ENCODE measurements around the gene DPP10.

DNA sequence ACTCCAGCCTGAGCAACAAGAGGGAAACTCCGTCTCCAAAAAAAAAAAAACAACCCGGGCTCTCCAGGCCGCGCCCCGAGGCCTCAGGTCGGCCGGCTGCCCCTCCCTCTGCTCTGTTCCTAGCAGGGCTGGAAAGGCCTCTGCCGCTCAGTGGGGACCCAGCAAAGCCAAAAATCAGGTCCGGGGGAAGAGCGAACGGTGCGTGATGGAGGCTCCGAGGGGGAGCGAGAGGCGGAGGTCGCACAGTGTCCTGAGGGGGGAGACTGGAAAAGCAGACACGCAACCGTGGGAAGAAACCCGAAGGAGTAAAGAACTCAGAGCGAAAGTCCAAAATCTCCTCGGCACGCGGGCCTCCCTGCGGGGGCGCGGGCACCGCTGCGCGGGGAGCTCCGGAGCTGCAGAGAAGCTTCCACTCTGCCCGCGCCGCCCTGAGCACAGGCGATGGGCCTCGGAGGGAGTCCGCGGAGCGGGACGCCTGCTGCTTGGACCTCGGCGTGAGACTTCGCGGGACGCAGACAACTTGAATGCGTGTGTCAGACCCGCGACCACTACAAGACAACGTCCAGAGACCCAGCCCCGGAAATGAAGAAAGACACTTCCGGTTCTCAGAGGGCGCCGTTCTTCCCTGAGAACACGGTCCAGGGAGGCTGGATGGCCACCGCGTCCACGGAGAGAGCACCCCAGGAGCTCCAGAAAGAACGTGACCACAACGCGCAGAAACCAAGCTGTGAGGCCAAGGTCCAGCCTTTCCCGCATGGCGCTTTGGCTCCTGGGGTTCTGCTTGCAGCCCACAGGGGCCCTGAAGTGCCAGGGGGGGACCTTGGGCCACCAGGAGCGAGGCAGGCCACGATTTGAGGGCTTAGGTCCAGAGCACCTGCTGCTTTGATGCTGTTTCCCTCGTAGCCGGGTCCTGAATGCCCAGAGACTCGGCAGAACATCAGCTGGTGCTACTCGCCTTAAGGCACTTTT is 219.8 kb downstream of the DPP10 start:
- TF ChIP-seq CTCF (conservative IDR thresholded peaks at IDR 0.05; ENCODE audit: low read length): no peak
- TF ChIP-seq EZH2phosphoT487 (IDR thresholded peaks at IDR 0.05; ENCODE audit: borderline replicate concordance): no peak
